ENCODE data around the gene NRL. TPM values are rescaled to one million over a fixed set of nuclear protein-coding genes. Genes with fewer than 3 reads are reported as not detected.

The NRL gene
- total RNA-seq, 1 donor: 1.8 TPM

- no peak overlapping the region for H3K27ac ChIP-seq (ENCODE audit: low read depth, low read length)
- H3K4me3 ChIP-seq (ENCODE audit: insufficient read depth, low read length): no peak overlapping the region
- H3K36me3 ChIP-seq (ENCODE audit: insufficient read depth, low read length): peaks cover 32% of the 10 kb centered on the region
- peaks cover 8% of the 10 kb centered on the region for H4K20me1 ChIP-seq (ENCODE audit: insufficient read depth, low read length)
- no peaks in the 10 kb centered on the region for H3K27me3 ChIP-seq (ENCODE audit: insufficient read depth, low read length)
- peaks cover 33% of the 10 kb centered on the region for H3K4me1 ChIP-seq (ENCODE audit: insufficient read depth, low read length)
- DNase-seq (ENCODE audit: insufficient read length, low spot score, missing footprints): no peak
- H3K4me2 ChIP-seq (ENCODE audit: insufficient read depth, low read length): peak overlapping the region; percentile 95
- peaks cover 56% of the 10 kb centered on the region for H3K79me2 ChIP-seq (ENCODE audit: insufficient read depth, low read length)
- TF ChIP-seq, protein P1, sequence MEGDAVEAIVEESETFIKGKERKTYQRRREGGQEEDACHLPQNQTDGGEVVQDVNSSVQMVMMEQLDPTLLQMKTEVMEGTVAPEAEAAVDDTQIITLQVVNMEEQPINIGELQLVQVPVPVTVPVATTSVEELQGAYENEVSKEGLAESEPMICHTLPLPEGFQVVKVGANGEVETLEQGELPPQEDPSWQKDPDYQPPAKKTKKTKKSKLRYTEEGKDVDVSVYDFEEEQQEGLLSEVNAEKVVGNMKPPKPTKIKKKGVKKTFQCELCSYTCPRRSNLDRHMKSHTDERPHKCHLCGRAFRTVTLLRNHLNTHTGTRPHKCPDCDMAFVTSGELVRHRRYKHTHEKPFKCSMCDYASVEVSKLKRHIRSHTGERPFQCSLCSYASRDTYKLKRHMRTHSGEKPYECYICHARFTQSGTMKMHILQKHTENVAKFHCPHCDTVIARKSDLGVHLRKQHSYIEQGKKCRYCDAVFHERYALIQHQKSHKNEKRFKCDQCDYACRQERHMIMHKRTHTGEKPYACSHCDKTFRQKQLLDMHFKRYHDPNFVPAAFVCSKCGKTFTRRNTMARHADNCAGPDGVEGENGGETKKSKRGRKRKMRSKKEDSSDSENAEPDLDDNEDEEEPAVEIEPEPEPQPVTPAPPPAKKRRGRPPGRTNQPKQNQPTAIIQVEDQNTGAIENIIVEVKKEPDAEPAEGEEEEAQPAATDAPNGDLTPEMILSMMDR (IDR thresholded peaks at IDR 0.05; ENCODE audit: extremely low read depth, low read depth, low read length): no peak
- H3K9me3 ChIP-seq (ENCODE audit: low read depth, low read length): no peaks in the 10 kb centered on the region
- H2AFZ ChIP-seq (ENCODE audit: low read length): no peak overlapping the region
Measured at GRCh38 chr14:24139272-24139934, 24.7 kb upstream of the NRL start.

DNA sequence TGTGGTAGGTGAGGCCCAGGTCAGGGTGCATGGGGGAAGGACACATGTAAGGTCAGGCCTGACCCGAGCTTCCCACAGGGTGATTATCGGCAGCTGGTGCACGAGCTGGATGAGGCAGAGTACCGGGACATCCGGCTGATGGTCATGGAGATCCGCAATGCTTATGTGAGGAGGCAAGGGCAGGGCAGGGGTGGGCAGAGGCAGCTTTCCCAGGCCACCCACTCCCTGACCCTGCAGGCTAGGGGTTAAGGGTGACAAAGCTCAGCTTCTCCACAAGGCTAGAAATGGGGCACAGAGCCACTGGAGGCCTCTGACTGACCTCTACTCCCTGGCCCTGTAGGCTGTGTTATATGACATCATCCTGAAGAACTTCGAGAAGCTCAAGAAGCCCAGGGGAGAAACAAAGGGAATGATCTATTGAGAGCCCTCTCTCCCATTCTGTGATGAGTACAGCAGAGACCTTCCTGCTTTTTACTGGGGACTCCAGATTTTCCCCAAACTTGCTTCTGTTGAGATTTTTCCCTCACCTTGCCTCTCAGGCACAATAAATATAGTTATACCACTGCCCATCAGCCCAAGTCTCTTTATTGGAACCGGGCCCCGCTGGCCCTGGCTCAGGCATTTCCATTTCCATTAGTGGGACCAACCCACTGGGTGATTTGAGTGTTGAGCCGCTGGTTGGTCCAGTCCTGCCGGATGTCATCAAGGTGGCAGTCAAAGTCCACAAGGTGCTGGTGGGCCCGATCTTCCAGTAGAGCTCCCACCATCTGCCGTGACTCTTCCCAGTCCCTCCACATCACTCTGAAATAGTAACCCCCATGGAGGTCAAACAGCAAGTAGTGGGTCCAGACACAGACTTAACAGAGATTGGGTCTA lies 23.9 kb upstream of the NRL start:
- H4K20me1 ChIP-seq (ENCODE audit: insufficient read depth, low read length): peaks cover 8% of the 10 kb centered on the region
- H3K27me3 ChIP-seq (ENCODE audit: insufficient read depth, low read length): no peaks in the 10 kb centered on the region
- H3K36me3 ChIP-seq (ENCODE audit: insufficient read depth, low read length): peaks cover 26% of the 10 kb centered on the region
- DNase-seq (ENCODE audit: insufficient read length, low spot score, missing footprints): peak; percentile 77
- peaks cover 49% of the 10 kb centered on the region for H3K79me2 ChIP-seq (ENCODE audit: insufficient read depth, low read length)
- H3K27ac ChIP-seq (ENCODE audit: low read depth, low read length): no peak overlapping the region
- peaks cover 25% of the 10 kb centered on the region for H3K4me1 ChIP-seq (ENCODE audit: insufficient read depth, low read length)
- H2AFZ ChIP-seq (ENCODE audit: low read length): no peak overlapping the region
- peak overlapping the region; percentile 18 for H3K4me2 ChIP-seq (ENCODE audit: insufficient read depth, low read length)
- H3K9me3 ChIP-seq (ENCODE audit: low read depth, low read length): no peaks in the 10 kb centered on the region
- TF ChIP-seq, protein P1 (IDR thresholded peaks at IDR 0.05; ENCODE audit: extremely low read depth, low read depth, low read length): no peak
- H3K4me3 ChIP-seq (ENCODE audit: insufficient read depth, low read length): no peak overlapping the region

DNA sequence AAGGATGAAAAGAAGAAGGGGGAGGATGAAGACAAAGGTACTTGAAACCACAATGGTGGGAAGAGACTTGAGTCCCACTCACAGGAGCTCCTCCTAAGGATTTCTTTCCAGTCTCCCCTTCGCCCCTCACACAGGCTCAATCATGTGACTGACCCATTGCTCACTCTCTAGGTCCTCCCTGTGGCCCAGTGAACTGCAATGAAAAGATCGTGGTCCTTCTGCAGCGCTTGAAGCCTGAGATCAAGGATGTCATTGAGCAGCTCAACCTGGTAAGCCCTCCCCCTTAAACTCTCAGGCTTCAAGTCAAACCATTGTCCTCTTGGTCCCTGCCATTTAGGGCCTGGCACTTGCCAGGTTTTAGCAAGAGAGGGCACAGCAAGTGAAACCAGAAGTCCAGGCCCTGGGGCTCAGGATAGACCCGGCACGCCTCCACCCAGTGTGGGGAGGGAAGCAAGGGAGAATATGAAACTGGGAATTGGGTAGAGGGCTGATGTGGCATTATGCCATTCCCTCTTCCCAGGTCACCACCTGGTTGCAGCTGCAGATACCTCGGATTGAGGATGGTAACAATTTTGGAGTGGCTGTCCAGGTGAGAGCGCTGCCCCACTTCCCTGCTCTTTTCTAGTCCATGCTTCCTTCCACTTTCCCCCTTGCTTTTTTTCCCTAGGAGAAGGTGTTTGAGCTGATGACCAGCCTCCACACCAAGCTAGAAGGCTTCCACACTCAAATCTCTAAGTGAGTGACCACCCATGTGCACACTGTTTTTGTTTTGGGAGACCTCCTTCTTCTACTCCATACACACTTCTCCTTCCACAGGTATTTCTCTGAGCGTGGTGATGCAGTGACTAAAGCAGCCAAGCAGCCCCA lies 23.0 kb upstream of the NRL start:
- Histone ChIP-seq H2AFZ (ENCODE audit: low read length) (no peak overlapping the region), H3K27ac (ENCODE audit: low read depth, low read length) (no peak overlapping the region), H3K79me2 (ENCODE audit: insufficient read depth, low read length) (peaks cover 49% of the 10 kb centered on the region), H3K4me1 (ENCODE audit: insufficient read depth, low read length) (peaks cover 18% of the 10 kb centered on the region), H3K36me3 (ENCODE audit: insufficient read depth, low read length) (peaks cover 26% of the 10 kb centered on the region), H4K20me1 (ENCODE audit: insufficient read depth, low read length) (peaks cover 8% of the 10 kb centered on the region), H3K27me3 (ENCODE audit: insufficient read depth, low read length) (no peaks in the 10 kb centered on the region), H3K4me2 (ENCODE audit: insufficient read depth, low read length) (peak overlapping the region; percentile 97), H3K4me3 (ENCODE audit: insufficient read depth, low read length) (no peak overlapping the region), H3K9me3 (ENCODE audit: low read depth, low read length) (no peaks in the 10 kb centered on the region)
- peak; percentile 69 for DNase-seq (ENCODE audit: insufficient read length, low spot score, missing footprints)
- TF ChIP-seq, protein P1 (IDR thresholded peaks at IDR 0.05; ENCODE audit: extremely low read depth, low read depth, low read length): no peak
